Measurements from ENCODE around the gene PPP2R2D. TPM values are rescaled to one million over a fixed set of nuclear protein-coding genes. Genes with fewer than 3 reads are reported as not detected.

Gene PPP2R2D
- total RNA-seq, 1 donor from 2014 or later = 28.3 TPM

DNA sequence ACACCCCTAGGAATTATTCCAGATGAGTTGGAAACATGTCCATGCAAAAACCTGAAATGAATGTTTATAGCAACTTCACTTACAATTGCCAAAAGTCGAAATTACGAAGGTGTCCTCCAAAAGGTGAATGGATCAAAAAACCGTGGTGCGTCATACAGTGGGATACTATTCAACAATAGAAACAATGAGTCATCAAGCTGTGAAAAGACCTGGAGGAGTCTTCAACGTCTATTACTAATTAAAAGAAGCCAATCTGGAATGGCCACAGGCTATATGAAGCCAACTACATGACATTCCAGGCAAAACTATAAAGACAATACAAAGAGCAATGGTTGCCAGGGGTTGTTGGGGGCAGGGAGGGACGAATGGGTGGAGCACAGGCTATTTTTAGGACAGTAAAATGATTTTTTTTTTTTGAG is 12.6 kb upstream of the PPP2R2D start:
- intact Hi-C loops (cut with DNase I) = no loop called here
- no peak overlapping the region for H3K27ac ChIP-seq
- ATAC-seq (no peak), DNase-seq (no peak)
- TF ChIP-seq, protein P1, sequence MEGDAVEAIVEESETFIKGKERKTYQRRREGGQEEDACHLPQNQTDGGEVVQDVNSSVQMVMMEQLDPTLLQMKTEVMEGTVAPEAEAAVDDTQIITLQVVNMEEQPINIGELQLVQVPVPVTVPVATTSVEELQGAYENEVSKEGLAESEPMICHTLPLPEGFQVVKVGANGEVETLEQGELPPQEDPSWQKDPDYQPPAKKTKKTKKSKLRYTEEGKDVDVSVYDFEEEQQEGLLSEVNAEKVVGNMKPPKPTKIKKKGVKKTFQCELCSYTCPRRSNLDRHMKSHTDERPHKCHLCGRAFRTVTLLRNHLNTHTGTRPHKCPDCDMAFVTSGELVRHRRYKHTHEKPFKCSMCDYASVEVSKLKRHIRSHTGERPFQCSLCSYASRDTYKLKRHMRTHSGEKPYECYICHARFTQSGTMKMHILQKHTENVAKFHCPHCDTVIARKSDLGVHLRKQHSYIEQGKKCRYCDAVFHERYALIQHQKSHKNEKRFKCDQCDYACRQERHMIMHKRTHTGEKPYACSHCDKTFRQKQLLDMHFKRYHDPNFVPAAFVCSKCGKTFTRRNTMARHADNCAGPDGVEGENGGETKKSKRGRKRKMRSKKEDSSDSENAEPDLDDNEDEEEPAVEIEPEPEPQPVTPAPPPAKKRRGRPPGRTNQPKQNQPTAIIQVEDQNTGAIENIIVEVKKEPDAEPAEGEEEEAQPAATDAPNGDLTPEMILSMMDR (IDR thresholded peaks at IDR 0.05) = no peak
- no peaks in the 10 kb centered on the region for H3K36me3 ChIP-seq
- H3K4me1 ChIP-seq = no peaks in the 10 kb centered on the region
- H3K4me3 ChIP-seq = no peak overlapping the region
- no peaks in the 10 kb centered on the region for H3K9me3 ChIP-seq
- H3K27me3 ChIP-seq = peaks cover 12% of the 10 kb centered on the region

DNA sequence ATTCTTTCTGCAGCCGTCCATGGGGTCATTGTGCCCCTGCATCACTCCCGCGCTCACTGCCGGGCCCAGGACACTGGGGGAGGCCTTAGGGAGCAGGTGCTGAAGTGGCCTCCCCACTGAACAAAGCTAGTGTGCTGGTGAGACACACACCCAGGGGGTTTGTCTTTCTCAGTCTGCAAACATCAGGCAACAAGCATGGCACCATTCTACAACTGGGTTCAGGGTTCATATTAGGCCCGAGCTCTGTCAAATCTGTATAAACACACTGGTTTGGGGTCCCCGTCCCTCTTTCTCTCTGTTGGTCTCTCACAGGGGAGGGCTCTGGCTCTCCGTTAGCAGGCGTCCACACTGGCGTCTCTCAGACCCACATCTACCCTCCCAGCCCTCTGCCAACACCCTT is 11.1 kb upstream of the PPP2R2D start:
- no peaks in the 10 kb centered on the region for H3K9me3 ChIP-seq
- intact Hi-C loops (cut with DNase I) = no loop called here
- no peak for DNase-seq
- H3K4me1 ChIP-seq = no peaks in the 10 kb centered on the region
- TF ChIP-seq, protein P1 (IDR thresholded peaks at IDR 0.05) = no peak
- no peak overlapping the region for H3K27ac ChIP-seq
- no peak for ATAC-seq
- no peak overlapping the region for H3K4me3 ChIP-seq
- no peaks in the 10 kb centered on the region for H3K36me3 ChIP-seq
- H3K27me3 ChIP-seq = peaks cover 12% of the 10 kb centered on the region

DNA sequence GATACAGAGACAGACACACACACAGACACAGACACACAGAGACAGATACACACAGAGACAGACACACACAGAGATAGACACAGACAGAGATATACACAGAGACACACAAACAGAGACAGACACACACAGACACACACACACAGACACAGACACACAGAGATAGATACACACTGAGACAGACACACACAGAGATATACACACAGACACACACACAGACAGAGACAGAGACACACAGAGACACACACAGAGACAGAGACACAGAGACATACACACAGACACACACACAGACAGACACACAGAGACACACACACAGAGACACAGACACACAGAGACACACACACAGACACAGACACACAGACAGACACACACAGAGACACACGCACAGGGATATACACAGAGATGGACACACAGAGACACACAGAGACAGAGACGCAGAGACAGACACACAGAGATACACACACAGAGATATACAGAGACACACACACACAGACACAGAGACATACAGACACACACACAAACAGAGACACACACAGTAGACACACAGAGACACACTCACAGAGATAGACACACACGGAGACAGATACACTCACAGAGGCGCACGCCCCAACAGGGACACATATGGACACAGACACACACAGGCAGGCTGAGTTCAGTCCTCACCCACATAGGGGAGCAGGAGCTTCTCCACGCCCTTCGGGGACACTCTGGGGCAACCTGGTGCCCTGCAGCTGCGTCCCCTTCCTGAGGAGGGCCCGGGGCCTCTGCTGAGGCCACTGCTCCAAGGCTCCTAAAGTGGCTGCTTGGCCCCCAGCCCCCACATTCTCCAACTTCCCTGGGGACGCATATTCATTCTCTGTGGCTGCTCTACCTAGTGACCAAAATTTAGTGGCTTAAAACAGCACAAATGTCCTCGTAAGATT is 10.3 kb upstream of the PPP2R2D start:
- DNase-seq = no peak
- ATAC-seq = peak; percentile 28
- intact Hi-C loops (cut with DNase I) = no loop called here

DNA sequence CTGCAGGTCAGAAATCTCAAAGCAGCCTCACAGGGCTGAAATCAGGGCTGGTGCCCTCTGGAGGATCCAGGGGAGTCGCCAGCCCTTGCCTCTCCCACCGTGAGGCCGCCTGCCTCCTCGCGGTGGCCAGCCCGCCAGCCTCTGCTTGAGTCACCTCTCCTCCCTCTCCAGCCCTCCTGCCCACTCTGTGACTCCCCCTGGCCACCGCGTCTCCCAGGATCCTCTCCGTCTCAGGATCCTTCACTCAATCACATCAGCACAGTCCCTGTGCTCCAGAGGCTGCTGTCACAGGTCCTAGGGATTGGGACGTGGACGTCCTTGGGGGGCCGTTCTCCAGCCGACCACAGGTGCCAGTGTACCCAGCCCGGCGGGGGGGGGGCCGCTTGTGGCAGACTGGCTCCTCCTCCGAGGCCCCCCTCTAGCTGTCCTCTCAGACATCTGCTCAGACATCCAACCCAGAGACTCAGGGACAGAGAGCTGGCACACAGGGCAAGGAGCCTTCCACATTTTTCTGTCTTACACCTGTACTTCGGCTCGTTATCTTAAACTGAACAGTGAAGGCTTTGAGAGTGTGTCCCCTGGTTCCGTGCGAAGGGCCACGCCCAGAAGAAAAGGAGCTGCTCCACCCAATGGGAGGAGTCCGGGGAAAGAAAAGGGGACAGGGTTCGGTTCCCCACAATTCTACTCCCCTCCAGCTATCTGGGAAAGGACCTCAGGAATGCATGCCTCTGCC is 9.4 kb upstream of the PPP2R2D start:
- no peak overlapping the region for H3K4me3 ChIP-seq
- intact Hi-C loops (cut with DNase I) = no loop called here
- ATAC-seq = peak; percentile 20
- H3K27ac ChIP-seq = no peak overlapping the region
- H3K36me3 ChIP-seq = no peaks in the 10 kb centered on the region
- no peaks in the 10 kb centered on the region for H3K4me1 ChIP-seq
- H3K27me3 ChIP-seq = peaks cover 12% of the 10 kb centered on the region
- TF ChIP-seq, protein P1 (IDR thresholded peaks at IDR 0.05) = no peak
- no peaks in the 10 kb centered on the region for H3K9me3 ChIP-seq
- DNase-seq = no peak

More for the DNA sequence above, 10.3 kb upstream of the PPP2R2D start:
- Histone ChIP-seq H3K27ac (no peak overlapping the region), H3K4me3 (no peak overlapping the region), H3K9me3 (no peaks in the 10 kb centered on the region), H3K27me3 (peaks cover 12% of the 10 kb centered on the region), H3K36me3 (no peaks in the 10 kb centered on the region), H3K4me1 (no peaks in the 10 kb centered on the region)
- TF ChIP-seq, protein P1 (IDR thresholded peaks at IDR 0.05) = no peak

DNA sequence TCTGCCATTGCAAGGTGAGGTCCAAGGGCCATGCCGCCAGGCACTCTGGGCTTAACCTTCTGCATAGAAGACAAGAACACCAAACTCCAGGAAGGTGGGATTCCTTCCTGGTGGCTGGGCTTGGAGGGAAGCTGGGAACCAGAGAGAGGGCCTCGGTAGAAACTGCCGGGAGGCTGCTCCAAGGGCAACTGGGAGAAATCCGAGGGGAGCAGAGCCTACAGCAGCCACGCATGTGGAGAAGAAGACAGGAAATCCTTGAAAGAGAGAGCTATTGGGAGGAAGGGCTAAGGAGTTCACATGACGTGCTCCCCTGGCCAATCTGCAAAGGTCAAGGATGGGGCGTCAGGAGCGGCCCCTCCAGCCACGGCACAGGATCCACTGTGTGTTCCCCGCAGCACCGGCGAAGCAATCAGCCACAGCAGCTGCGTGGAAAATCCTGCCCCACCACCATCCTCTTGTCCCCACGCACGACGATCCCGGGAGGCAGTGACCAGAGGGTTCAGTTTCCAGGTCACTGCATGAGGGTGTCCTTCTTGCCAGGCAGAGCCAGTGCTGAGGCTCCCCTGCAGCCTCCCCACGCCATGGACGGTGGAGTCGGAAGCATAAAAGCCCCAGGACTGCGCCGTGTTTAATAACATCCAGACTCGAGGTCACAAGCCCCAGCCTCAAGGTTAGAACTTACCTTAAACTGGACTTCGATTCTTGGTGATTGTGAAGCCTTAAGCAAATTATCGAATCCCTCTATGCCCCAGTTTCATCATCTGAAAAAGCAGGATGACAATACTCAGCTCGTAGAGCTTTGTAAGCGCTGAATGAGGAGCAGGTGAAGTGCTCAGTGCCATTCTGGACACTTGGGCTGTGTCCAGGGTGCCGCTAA is 8.6 kb upstream of the PPP2R2D start:
- intact Hi-C loops (cut with DNase I) = no loop called here
- Histone ChIP-seq H3K4me1 (no peaks in the 10 kb centered on the region), H3K36me3 (no peaks in the 10 kb centered on the region), H3K27me3 (peaks cover 9% of the 10 kb centered on the region), H3K9me3 (no peaks in the 10 kb centered on the region), H3K4me3 (no peak overlapping the region), H3K27ac (no peak overlapping the region)
- TF ChIP-seq, protein P1 (IDR thresholded peaks at IDR 0.05) = no peak
- no peak for ATAC-seq
- DNase-seq = no peak

Measured in upper lobe of right lung (tissue), 1 donor.